HG02970 (cell line): Measurements from ENCODE around the gene PLXNA2.

Source experiments
- ATAC-seq: cut with Tn5 transposase; IDR thresholded peaks from one replicate; pipeline ENCODE4 v1.9.1; 2021; ENCODE audit warnings: mild to moderate bottlenecking, moderate library complexity, moderate number of reproducible peaks; ENCODE audit not compliant: unreplicated experiment, low FRiP score

Gene PLXNA2

GRCh38 chr1:208242146-208242545 lies 2.0 kb downstream of the PLXNA2 start:
- no peak for ATAC-seq

GRCh38 chr1:208241512-208241911 lies 2.7 kb downstream of the PLXNA2 start:
- no peak for ATAC-seq

GRCh38 chr1:208240662-208241355 lies 3.4 kb downstream of the PLXNA2 start:
- ATAC-seq, result no peak

GRCh38 chr1:208239473-208240381 lies 4.5 kb downstream of the PLXNA2 start:
- no peak for ATAC-seq

- ATAC-seq, result no peak
Measured at GRCh38 chr1:208238710-208239472, 5.3 kb downstream of the PLXNA2 start.

GRCh38 chr1:208237241-208237640 lies 6.9 kb downstream of the PLXNA2 start:
- no peak for ATAC-seq

GRCh38 chr1:208235982-208236761 lies 8.0 kb downstream of the PLXNA2 start:
- no peak for ATAC-seq

GRCh38 chr1:208235356-208235981 lies 8.7 kb downstream of the PLXNA2 start:
- no peak for ATAC-seq

GRCh38 chr1:208234721-208235120 lies 9.5 kb downstream of the PLXNA2 start:
- no peak for ATAC-seq

- no peak for ATAC-seq
Measured at GRCh38 chr1:208233978-208234377, 10.2 kb downstream of the PLXNA2 start.

- no peak for ATAC-seq
Measured at GRCh38 chr1:208233546-208233945, 10.6 kb downstream of the PLXNA2 start.

GRCh38 chr1:208232662-208233038 lies 11.5 kb downstream of the PLXNA2 start:
- no peak for ATAC-seq

GRCh38 chr1:208231881-208232661 lies 12.1 kb downstream of the PLXNA2 start:
- no peak for ATAC-seq

- ATAC-seq, result no peak
Measured at GRCh38 chr1:208230668-208231529, 13.3 kb downstream of the PLXNA2 start.

GRCh38 chr1:208228550-208228949 lies 15.6 kb downstream of the PLXNA2 start:
- ATAC-seq, result no peak

- ATAC-seq, result no peak
Measured at GRCh38 chr1:208228026-208228425, 16.2 kb downstream of the PLXNA2 start.

- no peak for ATAC-seq
Measured at GRCh38 chr1:208227366-208227765, 16.8 kb downstream of the PLXNA2 start.
